K562 (cell line): ENCODE results near the gene KCTD11. TPM values are rescaled to one million over a fixed set of nuclear protein-coding genes. Genes with fewer than 3 reads are reported as not detected.

Experiments
- ATAC-seq: fragments of 200-7000 bp; cut with Tn5 transposase; 3 replicates; pipeline ENCODE4 v1.9.1; 2020; ENCODE audit warnings: moderate library complexity
- BruUV-seq: library from RNA; stranded (reverse); fragments of 400-500 nt; replicated peaks from 2 replicates; lab custom pipeline; 2021; lab: Mats Ljungman, UMichigan
- CTCF ChIA-PET: fragments of 300-600 bp; formaldehyde crosslinking; extraction: SDS; loops from one replicate; lab custom pipeline; 2021; ENCODE audit warnings: low intra/inter-chr PET ratio; lab: Yijun Ruan, JAX
- POLR2A ChIA-PET: fragments of 300-600, 350-650 bp; sonication (Branson Sonifier 250); formaldehyde crosslinking; extraction: SDS; loops from one replicate; lab custom pipeline; 2021; ENCODE audit warnings: antibody characterized with exemption, inconsistent platforms; lab: Yijun Ruan, JAX
- DNase-seq, 4 experiments: peaks; one replicate each; pipeline versions ENCODE4 v3.0.0 to v3.0.0-alpha.2; 2011 to 2018; ENCODE audit warnings: low spot score in 3 of 4, mixed read lengths in 3 of 4; ENCODE audit errors: extremely low read depth in 1 of 4
- FAIRE-seq: peaks from 2 replicates; lab custom pipeline; 2011; peaks lifted over from hg19 to GRCh38; lab: Jason Lieb, UNC
- H2AFZ ChIP-seq: 2 replicates; pipeline ENCODE4 v1.6.0; 2011; ENCODE audit warnings: low read depth, low read length, control low read depth, inconsistent platforms
- H3K27ac ChIP-seq: fragments of 200-600 bp; 3 replicates; pipeline ENCODE4 v1.8.0; 2011; ENCODE audit warnings: low read depth, mild to moderate bottlenecking, control low read depth, inconsistent platforms, low read length, moderate library complexity, mixed read lengths; ENCODE audit errors: extremely low read depth
- H3K27me3 ChIP-seq, 2 experiments: fragments of 300-600 bp in 1 of 2; 2 replicates in 1 of 2; 3 replicates in 1 of 2; pipeline versions ENCODE4 v1.6.0 to v1.8.0; 2011; ENCODE audit warnings: inconsistent platforms in 2 of 2, low read length in 2 of 2, mild to moderate bottlenecking in 1 of 2, mixed read lengths in 1 of 2, moderate library complexity in 1 of 2; ENCODE audit not compliant: control insufficient read depth in 2 of 2, insufficient read depth in 2 of 2
- H3K36me3 ChIP-seq: fragments of 300-600 bp; 3 replicates; pipeline ENCODE4 v1.8.0; 2011; ENCODE audit warnings: mild to moderate bottlenecking, low read length, inconsistent platforms; ENCODE audit not compliant: control insufficient read depth, insufficient read depth
- H3K4me1 ChIP-seq, 2 experiments: fragments of 200-600 bp in 1 of 2; replicated peaks in 1 of 2; 2 replicates in 1 of 2; 3 replicates in 1 of 2; pipeline versions ENCODE4 v1.5.1 to v1.8.0; 2011; ENCODE audit warnings: inconsistent platforms in 2 of 2, low read length in 2 of 2, mild to moderate bottlenecking in 1 of 2, mixed read lengths in 1 of 2, moderate library complexity in 1 of 2; ENCODE audit not compliant: control insufficient read depth in 2 of 2, insufficient read depth in 2 of 2
- H3K4me2 ChIP-seq: 2 replicates; pipeline ENCODE4 v1.6.1; 2011; ENCODE audit warnings: low read length, control low read depth, inconsistent platforms, mixed read lengths; ENCODE audit not compliant: insufficient read depth
- H3K4me3 ChIP-seq: fragments of 200-600 bp; sonication (generic), shearing (Covaris generic); 2 replicates; pipeline ENCODE4 v1.5.1; 2016; ENCODE audit warnings: control low read depth, inconsistent platforms
- H3K79me2 ChIP-seq: fragments of 200-600 bp; 3 replicates; pipeline ENCODE4 v1.8.0; 2011; ENCODE audit warnings: low read length, inconsistent platforms; ENCODE audit not compliant: control insufficient read depth, insufficient read depth
- H3K9ac ChIP-seq, 2 experiments: 2 replicates each; pipeline versions ENCODE4 v1.6.0 to v1.6.1; 2011; ENCODE audit warnings: low read depth in 2 of 2, low read length in 2 of 2, control low read depth in 1 of 2, inconsistent platforms in 1 of 2, mild to moderate bottlenecking in 1 of 2, mixed read lengths in 1 of 2; ENCODE audit not compliant: insufficient read depth in 1 of 2
- H3K9me1 ChIP-seq: one replicate; pipeline ENCODE4 v1.6.0; 2011; ENCODE audit warnings: inconsistent platforms, mild to moderate bottlenecking, low read length, moderate library complexity; ENCODE audit not compliant: control insufficient read depth, insufficient read depth
- H3K9me3 ChIP-seq: replicated peaks from 2 replicates; pipeline ENCODE4 v1.5.1; 2011; ENCODE audit warnings: low read depth, low read length, inconsistent platforms; ENCODE audit not compliant: control insufficient read depth, insufficient read depth
- H4K20me1 ChIP-seq: replicated peaks from 2 replicates; pipeline ENCODE4 v1.6.1; 2011; ENCODE audit warnings: low read length, inconsistent platforms, mixed read lengths; ENCODE audit not compliant: control insufficient read depth, insufficient read depth
- DACH1 ChIP-seq: fragments of 450-650 bp; IDR thresholded peaks from 2 replicates; pipeline ENCODE4 v1.6.1; 2018; ENCODE audit not compliant: partially characterized antibody
- FOXM1 ChIP-seq, 2 experiments: fragments of 450-650 bp in 1 of 2; sonication (generic) in 1 of 2; formaldehyde crosslinking in 1 of 2; IDR thresholded peaks; 2 replicates each; pipeline versions ENCODE4 v1.6.1 to v1.9.0; 2017 to 2022; ENCODE audit warnings: low read depth in 2 of 2, mild to moderate bottlenecking in 2 of 2, missing genetic modification reagents in 1 of 2, moderate library complexity in 1 of 2
- MAX ChIP-seq: sonication (generic); formaldehyde crosslinking; IDR thresholded peaks from 2 replicates; pipeline ENCODE4 v1.9.0; 2022; ENCODE audit warnings: mild to moderate bottlenecking, missing genetic modification reagents
- MCM2 ChIP-seq: fragments of 450-650 bp; IDR thresholded peaks from 2 replicates; pipeline ENCODE4 v1.6.1; 2017; ENCODE audit warnings: low read depth, mild to moderate bottlenecking
- NFYB ChIP-seq: IDR thresholded peaks from 2 replicates; pipeline ENCODE4 v1.6.1; 2011; ENCODE audit warnings: mild to moderate bottlenecking, moderate library complexity; ENCODE audit not compliant: insufficient read length; ENCODE audit errors: extremely low read depth
- NR1H2 ChIP-seq: sonication (generic); formaldehyde crosslinking; IDR thresholded peaks from 2 replicates; pipeline ENCODE4 v1.4.0; 2020; ENCODE audit warnings: mild to moderate bottlenecking, missing genetic modification reagents
- VEZF1 ChIP-seq: fragments of 200-800 bp; sonication (Bioruptor generic); IDR thresholded peaks from 2 replicates; pipeline ENCODE4 v1.6.1; 2017; ENCODE audit warnings: missing genetic modification characterization, missing compliant biosample characterization
- ZNF740 ChIP-seq, 3 experiments: fragments of 200-800 bp in 1 of 3; sonication (Bioruptor generic) in 1 of 3; sonication (generic) in 1 of 3; formaldehyde crosslinking in 1 of 3; IDR thresholded peaks; 2 replicates each; pipeline versions ENCODE4 v1.6.1 to v1.8.0; 2016 to 2022; ENCODE audit warnings: mild to moderate bottlenecking in 2 of 3, missing compliant biosample characterization in 2 of 3, missing genetic modification characterization in 2 of 3, missing genetic modification reagents in 1 of 3
- WGBS: fragments of 100-300 bp; shearing (Covaris generic); methylation state at CpG from one replicate; pipeline ENCODE4 v1.1.6; 2016; ENCODE audit warnings: low coverage, mixed read lengths; ENCODE audit not compliant: insufficient coverage; ENCODE audit errors: missing lambda C conversion rate; 5-methylcytosine and 5-hydroxymethylcytosine counted together
- in situ Hi-C: fragments of 300-500 bp; cut with MboI; formaldehyde crosslinking; loops from 4 replicates; pipeline ENCODE4 v1.15.0; 2018; ENCODE audit warnings: inconsistent platforms, mixed read lengths
- intact Hi-C: fragments of 100-400 bp; cut with micrococcal nuclease; formaldehyde crosslinking; loops from 2 replicates; pipeline ENCODE4 v1.14.2; 2022
- polyA plus RNA-seq, 8 experiments: library from polyadenylated mRNA; depleted of rRNA in 4 of 8; stranded (reverse) in 5 of 8; unstranded in 3 of 8; fragments of >200 nt; fragmentation: Nextera tagmentation in 2 of 8; fragmentation: Illumina TruSeq in 1 of 8; extraction: Ambion mirVana in 2 of 8; extraction: Trizol in 1 of 8; gene quantifications; 2 replicates each; pipeline versions ENCODE4 v1.2.1 to v1.2.3, GENCODE V29; 2011 to 2014; ENCODE audit warnings: inconsistent platforms in 1 of 8, missing spikeins in 1 of 8
- total RNA-seq, 7 experiments: library from RNA; depleted of rRNA in 6 of 7; stranded (reverse); fragments of >200 nt in 6 of 7; fragmentation: Illumina TruSeq in 2 of 7; extraction: Trizol in 2 of 7; gene quantifications; 2 replicates each; pipeline versions ENCODE4 v1.2.1 to v1.2.3, GENCODE V29; 2011 to 2021; ENCODE audit warnings: low replicate concordance in 1 of 7

The KCTD11 gene
- total and polyA plus RNA-seq, 9 of the 15 experiments (the other 6 are each of a cell fraction or from before 2014, with no cell fraction given), result 0.01 to 3.2 (median 2.5) TPM; not detected in 1

- FAIRE-seq, result no peak
- Histone ChIP-seq H3K27ac (peak overlapping the region; percentile 69), H2AFZ (peak overlapping the region; percentile 90), H3K9me3 (no peaks in the 10 kb centered on the region), H3K4me3 (peak overlapping the region; percentile 68), H3K36me3 (peaks cover 3% of the 10 kb centered on the region; the same call in 1 of the 3 replicates), H3K79me2 (peaks cover 8% of the 10 kb centered on the region; the same call in 2 of the 3 replicates), H3K4me1 (peaks cover 11 to 25% of the 10 kb centered on the region in 2 experiments; a peak in 3 of 5 replicates), H3K27me3 (no peaks in the 10 kb centered on the region), H3K9ac (peak overlapping the region; percentile 75 to 85), H3K4me2 (peak overlapping the region; percentile 79), H4K20me1 (no peaks in the 10 kb centered on the region), H3K9me1 (no peaks in the 10 kb centered on the region)
- 0% methylated on average over 10 of the region's 13 CpGs for WGBS
- in situ Hi-C loops, result no loop called here
- intact Hi-C loops, result loop anchor here (5.0 kb wide), 2 partner anchors 34 to 79 kb away; partner anchors contain the start of genes FGF11, POLR2A, SLC35G6 and TMEM102
- ChIA-PET POLR2A (interaction anchor here (0.6 to 1.8 kb wide), 10 partner anchors 11 to 195 kb away, joined by 3 to 23 read pairs (median 4); partner anchors contain the start of genes POLR2A and ZBTB4), CTCF (no interaction called here)
- peak in 1 of 4 experiments; percentile 82 for DNase-seq
- ATAC-seq, result peak; percentile 68
- TF ChIP-seq ZNF740 (CRISPR knock-in tag; IDR thresholded peaks at IDR 0.05), result no peak
- peak in 1 of 2 experiments; percentile 61; a peak in 1 of 4 replicates for TF ChIP-seq ZNF740 (tag; IDR thresholded peaks at IDR 0.05)
- TF ChIP-seq FOXM1 (IDR thresholded peaks at IDR 0.05; ENCODE audit: low read depth), result peak; percentile 22; the same call in 1 of the 2 replicates
- TF ChIP-seq FOXM1 (CRISPR knock-in tag; IDR thresholded peaks at IDR 0.05; ENCODE audit: low read depth), result no peak
- 0 out of 2 replicates have a peak, but pooled peaks have one; percentile 19 for TF ChIP-seq MAX (CRISPR knock-in tag)
- TF ChIP-seq MCM2, result no peak
- peak; percentile 64 for TF ChIP-seq VEZF1
- peak; percentile 25 for TF ChIP-seq DACH1
- TF ChIP-seq NR1H2, result no peak
- TF ChIP-seq NFYB, result peak; percentile 48
- TF ChIP-seq, all 486 proteins: peak for 6
- no TSS peak for BruUV-seq
Observed at GRCh38 chr17:7403727-7403976, 51.7 kb downstream of the KCTD11 start.
